Upper lobe of left lung (tissue), 6 donors: ENCODE results near the gene SMARCA1. TPM values are rescaled to one million over a fixed set of nuclear protein-coding genes. Genes with fewer than 3 reads are reported as not detected.

Source experiments
- ATAC-seq, 2 donors: fragments of 200-7000 bp; cut with Tn5 transposase; one replicate each; pipeline ENCODE4 v1.9.1; 2022; ENCODE audit warnings: mild to moderate bottlenecking in 2 of 2, moderate library complexity in 2 of 2; ENCODE audit not compliant: low FRiP score in 2 of 2
- DNase-seq, 2 donors: peaks; one replicate each; pipeline ENCODE4 v3.0.0-alpha.2; 2019 to 2020
- H3K27ac ChIP-seq, 4 donors: fragments of 200-600 bp; sonication (generic); one replicate each; pipeline ENCODE4 v1.5.1; 2016 to 2019
- H3K27me3 ChIP-seq, 4 donors: fragments of 200-600 bp; sonication (generic); one replicate each; pipeline ENCODE4 v1.5.1; 2017 to 2019
- H3K36me3 ChIP-seq, 4 donors: fragments of 200-600 bp; sonication (generic); one replicate each; pipeline ENCODE4 v1.5.1; 2016 to 2019
- H3K4me1 ChIP-seq, 4 donors: fragments of 200-600 bp; sonication (generic); one replicate each; pipeline ENCODE4 v1.5.1; 2018 to 2019
- H3K4me3 ChIP-seq, 4 donors: fragments of 200-600 bp; sonication (generic); one replicate each; pipeline ENCODE4 v1.5.1; 2017 to 2019; ENCODE audit warnings: mild to moderate bottlenecking in 2 of 4, moderate library complexity in 1 of 4
- H3K9me3 ChIP-seq, 4 donors: fragments of 200-600 bp; sonication (generic); one replicate each; pipeline ENCODE4 v1.5.1; 2018 to 2019
- CTCF ChIP-seq, 6 experiments: fragments of 450-650 bp in 4 of 6; fragments of 200-600 bp in 2 of 6; sonication (generic) in 2 of 6; IDR thresholded peaks; one replicate each; pipeline ENCODE4 v1.5.1; 2016 to 2019; ENCODE audit warnings: antibody characterized with exemption in 6 of 6
- EP300 ChIP-seq, 4 donors: sonication (generic); formaldehyde crosslinking; IDR thresholded peaks; one replicate each; pipeline ENCODE4 v1.5.1; 2017; ENCODE audit warnings: antibody characterized with exemption in 4 of 4, control low read depth in 2 of 4
- POLR2A ChIP-seq, 4 donors: fragments of 450-650 bp; IDR thresholded peaks; one replicate each; pipeline ENCODE4 v1.5.1; 2016 to 2017; ENCODE audit warnings: antibody characterized with exemption in 4 of 4, mild to moderate bottlenecking in 2 of 4
- POLR2AphosphoS5 ChIP-seq, 2 donors: sonication (generic); formaldehyde crosslinking; IDR thresholded peaks; one replicate each; pipeline ENCODE4 v1.5.1; 2017; ENCODE audit warnings: antibody characterized with exemption in 2 of 2
- WGBS, 2 donors: methylation state at CpG; one replicate each; pipeline ENCODE4 v1.1.5; 2017 to 2018; 5-methylcytosine and 5-hydroxymethylcytosine counted together
- total RNA-seq, 6 donors: library from RNA; depleted of rRNA in 4 of 6; stranded (reverse); fragments of >200 nt in 4 of 6; gene quantifications; one replicate each; pipeline versions ENCODE4 v1.1.0 to v1.2.1, GENCODE V29; 2016 to 2021
- donor health status: DM: no; HTN: no; CAD: no; lungs with moderate emphysema.
- donor health status: DM: no; HTN: yes; CAD: no; lungs with severe emphysema.

SMARCA1 gene
- total RNA-seq, 6 donors from 2014 or later = 18.3 to 44.7 (median 29.5) TPM

GRCh38 chrX:129472116-129472515 lies 51.2 kb downstream of the SMARCA1 start:
- 69% methylated on average over 1 of the region's 1 CpG; no CpG with 5 or more reads in 1 of the 2 donors for WGBS, 2 donors
- H3K27ac ChIP-seq = no peak overlapping the region
- TF ChIP-seq POLR2A (IDR thresholded peaks at IDR 0.05) (no peak), EP300 (IDR thresholded peaks at IDR 0.05) (no peak), CTCF (IDR thresholded peaks at IDR 0.05) (no peak), POLR2AphosphoS5 (IDR thresholded peaks at IDR 0.05) (no peak)
- H3K27me3 ChIP-seq = no peaks in the 10 kb centered on the region
- H3K36me3 ChIP-seq = no peaks in the 10 kb centered on the region
- ATAC-seq (no peak), DNase-seq (no peak)
- H3K4me3 ChIP-seq = no peak overlapping the region
- H3K9me3 ChIP-seq = no peaks in the 10 kb centered on the region
- no peaks in the 10 kb centered on the region for H3K4me1 ChIP-seq

- no peak for ATAC-seq
Observed at GRCh38 chrX:129462707-129463106, 60.6 kb downstream of the SMARCA1 start.

GRCh38 chrX:129461801-129462456 lies 61.4 kb downstream of the SMARCA1 start:
- DNase-seq = no peak
- no peak overlapping the region for H3K4me3 ChIP-seq
- WGBS, 2 donors = 66 to 79% methylated on average over 3 of the region's 3 CpGs
- no peaks in the 10 kb centered on the region for H3K4me1 ChIP-seq
- H3K27me3 ChIP-seq = no peaks in the 10 kb centered on the region
- H3K36me3 ChIP-seq = peaks cover 0 to 14% (median 0%) of the 10 kb centered on the region in 4 donors
- no peaks in the 10 kb centered on the region for H3K9me3 ChIP-seq
- H3K27ac ChIP-seq = no peak overlapping the region
- ATAC-seq = no peak
- TF ChIP-seq POLR2A (IDR thresholded peaks at IDR 0.05) = no peak
- TF ChIP-seq CTCF (IDR thresholded peaks at IDR 0.05) = no peak
- TF ChIP-seq POLR2AphosphoS5 (IDR thresholded peaks at IDR 0.05) = no peak
- TF ChIP-seq EP300 (IDR thresholded peaks at IDR 0.05) = no peak

More at GRCh38 chrX:129462707-129463106, 60.6 kb downstream of the SMARCA1 start:
- TF ChIP-seq CTCF (IDR thresholded peaks at IDR 0.05) = no peak
- TF ChIP-seq EP300 (IDR thresholded peaks at IDR 0.05) = no peak
- no peak for TF ChIP-seq POLR2A (IDR thresholded peaks at IDR 0.05)
- no peak for TF ChIP-seq POLR2AphosphoS5 (IDR thresholded peaks at IDR 0.05)
- H3K27me3 ChIP-seq = no peaks in the 10 kb centered on the region
- H3K27ac ChIP-seq = no peak overlapping the region
- H3K9me3 ChIP-seq = no peaks in the 10 kb centered on the region
- no peaks in the 10 kb centered on the region for H3K4me1 ChIP-seq
- no peak overlapping the region for H3K4me3 ChIP-seq
- peaks cover 0 to 14% (median 0%) of the 10 kb centered on the region in 4 donors for H3K36me3 ChIP-seq
- 51 to 72% methylated on average over 3 of the region's 3 CpGs for WGBS, 2 donors
- no peak for DNase-seq

GRCh38 chrX:129452523-129452922 lies 70.8 kb downstream of the SMARCA1 start:
- no peak overlapping the region for H3K27ac ChIP-seq
- WGBS, 2 donors = 75 to 97% methylated on average over 6 of the region's 6 CpGs
- ATAC-seq = no peak

More at GRCh38 chrX:129452523-129452922, 70.8 kb downstream of the SMARCA1 start:
- Histone ChIP-seq H3K4me1 (no peaks in the 10 kb centered on the region), H3K36me3 (no peaks in the 10 kb centered on the region), H3K9me3 (no peaks in the 10 kb centered on the region), H3K27me3 (no peaks in the 10 kb centered on the region), H3K4me3 (no peak overlapping the region)
- DNase-seq = no peak
- TF ChIP-seq CTCF (IDR thresholded peaks at IDR 0.05) (no peak), POLR2AphosphoS5 (IDR thresholded peaks at IDR 0.05) (no peak), POLR2A (IDR thresholded peaks at IDR 0.05) (no peak), EP300 (IDR thresholded peaks at IDR 0.05) (no peak)
